GM12878 (cell line): ENCODE results near the gene ERV3-1.
"Not testable (repeated sequence)": the region's sequence is repeated elsewhere in the genome, so short reads cannot be mapped to it uniquely, and the experiment has no call there.

Experiments used
- CBX3 ChIP-seq: fragments of 200-600 bp; sonication (generic); IDR thresholded peaks from 2 replicates; pipeline ENCODE4 v1.6.1; 2016; ENCODE audit warnings: low read depth, borderline replicate concordance
- CTCF ChIP-seq, 3 experiments: IDR thresholded peaks in 2 of 3; conservative IDR thresholded peaks in 1 of 3; 2 replicates each; pipeline ENCODE4 v1.5.1; 2011; ENCODE audit warnings: low read depth in 3 of 3, low read length in 3 of 3, mild to moderate bottlenecking in 3 of 3, control low read depth in 2 of 3, moderate library complexity in 2 of 3, inconsistent platforms in 1 of 3, mixed read lengths in 1 of 3; ENCODE audit not compliant: control insufficient read depth in 2 of 3, insufficient read depth in 1 of 3; ENCODE audit errors: extremely low read depth in 1 of 3
- EP300 ChIP-seq, 2 experiments: fragments of 150-350 bp in 1 of 2; IDR thresholded peaks; 2 replicates each; pipeline ENCODE4 v1.6.1; 2011 to 2012; ENCODE audit warnings: low read depth in 2 of 2, low read length in 2 of 2, borderline replicate concordance in 1 of 2, improper control_type of control experiment in 1 of 2, inconsistent platforms in 1 of 2; ENCODE audit not compliant: control insufficient read depth in 1 of 2

GRCh38 chr7:65035469-65035868, 29.0 kb upstream of the ERV3-1 start:
- TF ChIP-seq CBX3; EP300 (IDR thresholded peaks at IDR 0.05; ENCODE audit: borderline replicate concordance in 1 of 2, control insufficient read depth in 1 of 2, low read depth in 2 of 2, low read length in 2 of 2); CTCF (IDR thresholded peaks at IDR 0.05 in 2 of 3, conservative IDR thresholded peaks at IDR 0.05 in 1 of 3; ENCODE audit: control insufficient read depth in 2 of 3, extremely low read depth in 1 of 3, insufficient read depth in 1 of 3, low read depth in 3 of 3, low read length in 3 of 3): not testable (repeated sequence)
